ENCODE results near the gene AGPAT3.

The AGPAT3 gene

DNA sequence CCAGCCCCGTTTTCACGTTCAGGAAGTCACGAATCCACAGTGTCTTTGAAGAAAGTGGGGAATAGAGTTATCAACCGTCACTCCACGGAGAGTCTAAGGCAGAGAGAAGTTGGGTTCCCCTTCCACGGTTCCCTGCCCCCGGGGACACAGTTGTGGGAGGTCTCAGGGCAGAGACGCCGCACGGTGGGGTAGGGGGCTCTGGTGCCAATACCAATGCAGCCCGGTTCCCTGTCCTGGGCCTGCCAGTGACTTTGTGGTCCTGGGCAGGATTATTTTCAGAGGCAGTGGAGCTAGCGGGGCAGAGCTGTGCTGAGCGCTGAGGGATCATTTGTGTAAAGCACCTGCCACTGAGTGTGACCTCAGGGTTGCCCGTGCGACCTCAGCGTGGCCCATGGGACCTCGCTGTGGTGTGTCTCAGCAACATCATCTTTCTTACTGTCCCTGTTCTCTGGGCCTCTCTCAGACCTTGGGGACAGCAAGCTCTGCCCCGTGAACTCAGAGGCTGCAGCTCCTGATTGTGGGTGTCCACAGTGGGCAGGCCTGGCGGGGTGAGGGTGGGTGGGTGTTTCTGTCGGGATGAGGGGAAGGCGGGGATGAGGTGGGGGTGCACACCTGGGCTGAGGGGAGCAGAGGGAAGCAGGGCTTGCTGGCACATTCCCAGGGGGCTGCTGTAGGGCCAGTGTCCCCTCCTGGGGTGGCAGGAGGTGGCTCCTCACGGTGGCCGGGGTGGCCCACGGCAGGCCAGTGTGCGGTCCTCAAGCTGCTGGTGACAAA, 65.2 kb downstream of the AGPAT3 start:
- Mint-ChIP-seq H3K4me1 (ENCODE audit: low read depth) (peaks cover 1% of the 10 kb centered on the region), H3K27me3 (ENCODE audit: low read depth) (no peaks in the 10 kb centered on the region), H3K4me3 (no peak overlapping the region), H3K36me3 (ENCODE audit: low read depth) (peaks cover 12% of the 10 kb centered on the region), H3K27ac (no peak overlapping the region), H3K9me3 (no peaks in the 10 kb centered on the region)

DNA sequence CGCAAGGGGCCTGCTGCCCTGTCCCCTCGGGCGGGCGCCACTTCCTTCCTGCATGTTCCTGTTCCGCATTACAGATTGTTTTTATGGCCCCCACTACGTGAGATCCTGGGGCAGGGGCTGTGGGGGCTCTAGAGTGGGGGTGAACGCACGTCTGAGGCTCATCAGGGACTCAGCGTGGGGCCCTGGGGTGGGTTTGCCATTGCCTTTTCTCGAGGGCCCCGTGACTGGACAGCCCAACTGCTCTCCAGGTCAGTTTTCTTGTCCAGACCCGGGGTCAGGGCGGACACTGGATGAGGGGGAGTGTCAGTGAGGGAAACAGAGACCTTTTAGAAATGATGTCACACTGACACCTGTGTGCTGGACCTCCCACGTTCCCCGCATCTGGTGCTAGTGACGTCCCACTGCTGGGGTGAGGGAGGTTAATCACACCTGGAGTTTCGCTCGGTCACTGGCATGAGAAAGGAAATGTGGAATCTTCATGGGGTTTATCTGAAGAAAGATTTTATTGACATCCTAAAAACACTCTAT, 65.9 kb downstream of the AGPAT3 start:
- Mint-ChIP-seq H3K27ac (no peak overlapping the region), H3K9me3 (no peaks in the 10 kb centered on the region), H3K27me3 (ENCODE audit: low read depth) (no peaks in the 10 kb centered on the region), H3K36me3 (ENCODE audit: low read depth) (peaks cover 12% of the 10 kb centered on the region), H3K4me1 (ENCODE audit: low read depth) (peaks cover 1% of the 10 kb centered on the region), H3K4me3 (no peak overlapping the region)

DNA sequence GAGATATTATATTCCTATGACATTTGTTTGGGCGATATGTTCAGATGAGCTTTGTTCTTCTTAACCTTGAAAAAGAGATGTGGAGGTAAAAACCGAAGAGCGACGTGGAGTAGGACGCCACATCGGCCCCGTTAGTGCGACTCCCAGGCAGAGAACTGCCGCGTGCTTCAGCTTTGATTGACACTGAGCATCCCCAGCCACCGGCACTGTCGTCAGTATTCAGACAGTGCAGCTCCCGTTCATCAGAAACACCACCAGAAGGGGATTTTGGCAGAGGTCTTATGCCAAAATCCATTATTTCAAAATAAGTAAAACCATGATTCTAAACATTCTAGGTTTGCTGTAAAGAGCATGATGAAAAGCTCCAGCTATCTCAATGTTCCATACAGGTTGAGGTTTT, 66.5 kb downstream of the AGPAT3 start:
- no peaks in the 10 kb centered on the region for H3K27me3 Mint-ChIP-seq (ENCODE audit: low read depth)
- peaks cover 12% of the 10 kb centered on the region for H3K36me3 Mint-ChIP-seq (ENCODE audit: low read depth)
- no peak overlapping the region for H3K4me3 Mint-ChIP-seq
- H3K9me3 Mint-ChIP-seq: no peaks in the 10 kb centered on the region
- peaks cover 1% of the 10 kb centered on the region for H3K4me1 Mint-ChIP-seq (ENCODE audit: low read depth)
- peak overlapping the region; percentile 17 for H3K27ac Mint-ChIP-seq

DNA sequence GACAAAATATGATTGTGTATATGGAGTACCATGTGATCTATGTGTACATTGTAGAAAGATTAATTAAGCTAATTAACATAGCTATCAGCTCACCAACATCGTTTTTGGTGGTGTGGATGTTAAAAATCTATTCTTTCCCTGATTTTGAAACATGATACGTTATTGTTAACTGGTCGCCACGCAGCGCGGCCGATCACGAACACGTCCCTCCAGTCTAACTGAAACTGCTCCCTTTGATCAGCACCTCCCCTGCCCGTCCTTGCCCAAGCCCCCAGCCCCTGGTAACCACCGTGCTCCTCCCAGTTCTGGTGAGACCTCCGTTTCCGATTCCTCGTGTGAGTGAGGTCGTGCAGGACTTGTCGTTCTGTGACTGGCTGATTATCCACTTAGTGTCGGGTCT, 67.0 kb downstream of the AGPAT3 start:
- Mint-ChIP-seq H3K4me3 (no peak overlapping the region), H3K27me3 (ENCODE audit: low read depth) (no peaks in the 10 kb centered on the region), H3K27ac (no peak overlapping the region), H3K4me1 (ENCODE audit: low read depth) (peaks cover 1% of the 10 kb centered on the region), H3K36me3 (ENCODE audit: low read depth) (peaks cover 12% of the 10 kb centered on the region), H3K9me3 (no peaks in the 10 kb centered on the region)

DNA sequence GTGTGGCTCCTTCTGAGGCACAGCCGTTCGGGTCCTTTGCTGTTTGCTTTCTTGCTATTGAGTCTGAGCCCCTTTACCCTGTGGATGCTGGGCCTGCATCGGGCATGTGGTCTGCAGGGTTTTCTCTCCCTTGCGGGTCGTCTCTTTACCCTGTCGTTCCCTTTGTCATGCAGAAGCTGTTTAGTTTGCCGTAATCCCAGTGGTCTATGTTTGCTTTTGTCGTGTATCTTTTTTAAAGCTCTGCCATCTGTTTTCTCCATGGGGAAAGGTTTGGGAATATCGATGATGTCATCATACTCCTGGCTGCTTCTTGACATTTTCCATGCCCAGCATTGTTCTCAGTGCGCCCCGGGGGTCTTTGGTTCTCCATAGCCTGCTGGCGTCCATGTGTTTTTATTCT, 68.2 kb downstream of the AGPAT3 start:
- Mint-ChIP-seq H3K4me1 (ENCODE audit: low read depth) (peaks cover 8% of the 10 kb centered on the region), H3K27me3 (ENCODE audit: low read depth) (no peaks in the 10 kb centered on the region), H3K9me3 (no peaks in the 10 kb centered on the region), H3K36me3 (ENCODE audit: low read depth) (peaks cover 12% of the 10 kb centered on the region), H3K27ac (no peak overlapping the region), H3K4me3 (no peak overlapping the region)

DNA sequence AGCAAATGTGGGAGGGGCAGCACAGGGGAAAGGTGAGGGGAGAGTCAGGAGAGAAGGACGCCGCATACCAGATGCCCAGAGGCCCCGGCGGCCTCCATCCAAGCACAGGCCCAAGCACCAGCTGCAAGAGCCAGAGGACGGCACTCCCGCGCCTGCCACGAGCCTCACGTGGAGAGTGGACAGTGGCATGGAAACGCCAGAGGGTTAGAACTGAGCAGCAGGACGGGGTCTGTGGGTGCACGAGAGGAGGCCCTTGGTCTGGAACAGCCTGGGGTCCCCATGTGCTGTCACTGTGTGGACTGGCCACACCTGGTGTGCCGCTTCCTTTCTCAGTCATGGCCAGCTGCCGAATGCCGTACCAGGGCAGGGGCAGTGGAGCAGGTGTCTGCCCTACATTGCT, 68.7 kb downstream of the AGPAT3 start:
- Mint-ChIP-seq H3K4me3 (no peak overlapping the region), H3K4me1 (ENCODE audit: low read depth) (peaks cover 11% of the 10 kb centered on the region), H3K27me3 (ENCODE audit: low read depth) (no peaks in the 10 kb centered on the region), H3K27ac (no peak overlapping the region), H3K9me3 (no peaks in the 10 kb centered on the region), H3K36me3 (ENCODE audit: low read depth) (peaks cover 10% of the 10 kb centered on the region)

DNA sequence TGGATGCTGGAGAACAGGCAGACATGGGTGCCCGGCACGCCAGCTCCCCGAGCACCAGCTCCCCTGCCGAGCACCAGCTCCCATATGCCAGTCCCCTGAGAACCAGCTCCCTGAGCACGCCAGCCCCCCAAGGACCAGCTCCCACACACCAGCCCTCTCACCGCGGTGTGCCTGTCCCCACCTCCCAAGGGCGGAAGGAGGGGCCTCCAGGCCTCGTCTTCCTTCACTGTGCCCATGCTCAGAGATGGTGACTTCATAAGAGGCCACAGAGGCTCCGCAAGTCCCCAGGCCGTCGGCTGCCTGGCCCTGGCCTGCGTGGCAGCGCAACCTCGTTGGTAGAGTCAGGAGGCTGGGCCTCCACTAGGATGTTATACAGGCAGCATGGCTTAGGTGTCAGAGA, 69.1 kb downstream of the AGPAT3 start:
- H3K4me1 Mint-ChIP-seq (ENCODE audit: low read depth): peaks cover 16% of the 10 kb centered on the region
- no peaks in the 10 kb centered on the region for H3K9me3 Mint-ChIP-seq
- H3K4me3 Mint-ChIP-seq: no peak overlapping the region
- no peaks in the 10 kb centered on the region for H3K27me3 Mint-ChIP-seq (ENCODE audit: low read depth)
- H3K36me3 Mint-ChIP-seq (ENCODE audit: low read depth): peaks cover 10% of the 10 kb centered on the region
- H3K27ac Mint-ChIP-seq: no peak overlapping the region

DNA sequence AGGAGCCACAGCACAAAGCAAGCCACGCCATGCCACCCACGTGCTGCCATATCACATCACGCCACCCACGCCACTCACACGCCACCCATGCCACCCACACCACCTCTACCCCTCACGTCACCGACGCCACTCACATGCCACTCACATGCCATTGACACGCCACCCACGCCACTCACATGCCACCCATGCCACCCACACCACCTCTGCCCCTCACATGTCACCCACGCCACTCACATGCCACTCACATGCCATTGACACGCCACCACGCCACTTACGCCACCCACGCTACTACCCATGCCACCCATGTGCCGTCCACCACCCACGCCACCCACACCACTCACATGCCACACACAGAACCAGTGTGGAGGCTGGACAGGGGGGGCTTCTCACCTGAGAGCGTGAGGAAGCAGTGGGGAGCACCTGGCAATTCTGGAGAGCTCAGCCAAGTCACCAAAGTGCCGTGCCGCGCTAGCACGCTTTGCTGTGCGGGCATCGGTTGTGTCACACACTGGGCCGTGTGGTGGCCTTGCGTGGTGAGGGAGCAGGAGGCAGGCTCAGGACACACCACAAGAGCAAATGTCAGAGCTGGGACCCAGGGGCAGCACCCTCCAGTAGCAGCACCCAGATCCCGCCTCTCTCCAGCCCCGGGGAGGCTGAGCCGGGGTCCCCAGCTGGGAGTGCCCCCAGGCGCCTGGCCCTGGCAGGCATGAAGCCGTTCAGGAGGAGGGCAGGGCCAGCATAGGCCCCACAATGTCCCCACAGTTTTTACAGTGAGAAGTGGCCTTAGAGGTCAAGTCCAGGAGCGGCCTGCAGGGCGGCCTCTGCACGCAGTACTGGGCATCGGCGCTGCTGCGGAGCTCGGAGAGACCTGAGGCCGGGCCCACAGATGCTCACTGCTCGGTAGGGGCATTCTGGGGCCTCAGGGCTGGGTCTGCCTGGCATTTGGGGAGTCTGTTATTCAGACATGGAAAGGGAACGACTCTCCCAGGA, 70.0 kb downstream of the AGPAT3 start:
- no peak overlapping the region for H3K4me3 Mint-ChIP-seq
- H3K9me3 Mint-ChIP-seq: no peaks in the 10 kb centered on the region
- H3K27me3 Mint-ChIP-seq (ENCODE audit: low read depth): no peaks in the 10 kb centered on the region
- H3K27ac Mint-ChIP-seq: no peak overlapping the region
- H3K36me3 Mint-ChIP-seq (ENCODE audit: low read depth): peaks cover 13% of the 10 kb centered on the region
- H3K4me1 Mint-ChIP-seq (ENCODE audit: low read depth): peaks cover 18% of the 10 kb centered on the region

DNA sequence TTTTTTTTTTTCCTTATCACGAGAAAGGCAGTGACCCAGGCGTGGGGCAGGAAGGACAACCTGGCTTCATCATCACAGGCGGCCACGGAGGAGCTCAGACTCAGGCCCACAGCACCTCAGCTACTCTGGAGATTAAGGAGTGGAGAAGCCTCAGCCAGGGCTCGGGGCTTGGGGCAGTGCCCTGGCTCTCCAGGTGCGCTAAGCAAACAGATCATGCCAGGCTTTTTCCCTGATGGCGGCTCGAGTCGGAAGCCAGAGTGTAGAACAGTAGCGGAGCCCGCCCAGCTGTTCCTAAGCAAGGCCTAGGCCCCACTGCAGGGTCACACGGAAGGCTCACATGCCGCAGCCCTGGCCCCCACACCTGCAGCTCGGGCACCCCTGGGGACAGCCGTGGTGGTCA, 70.7 kb downstream of the AGPAT3 start:
- H3K36me3 Mint-ChIP-seq (ENCODE audit: low read depth): peaks cover 13% of the 10 kb centered on the region
- no peaks in the 10 kb centered on the region for H3K9me3 Mint-ChIP-seq
- H3K4me1 Mint-ChIP-seq (ENCODE audit: low read depth): peaks cover 18% of the 10 kb centered on the region
- no peak overlapping the region for H3K4me3 Mint-ChIP-seq
- no peak overlapping the region for H3K27ac Mint-ChIP-seq
- H3K27me3 Mint-ChIP-seq (ENCODE audit: low read depth): no peaks in the 10 kb centered on the region

DNA sequence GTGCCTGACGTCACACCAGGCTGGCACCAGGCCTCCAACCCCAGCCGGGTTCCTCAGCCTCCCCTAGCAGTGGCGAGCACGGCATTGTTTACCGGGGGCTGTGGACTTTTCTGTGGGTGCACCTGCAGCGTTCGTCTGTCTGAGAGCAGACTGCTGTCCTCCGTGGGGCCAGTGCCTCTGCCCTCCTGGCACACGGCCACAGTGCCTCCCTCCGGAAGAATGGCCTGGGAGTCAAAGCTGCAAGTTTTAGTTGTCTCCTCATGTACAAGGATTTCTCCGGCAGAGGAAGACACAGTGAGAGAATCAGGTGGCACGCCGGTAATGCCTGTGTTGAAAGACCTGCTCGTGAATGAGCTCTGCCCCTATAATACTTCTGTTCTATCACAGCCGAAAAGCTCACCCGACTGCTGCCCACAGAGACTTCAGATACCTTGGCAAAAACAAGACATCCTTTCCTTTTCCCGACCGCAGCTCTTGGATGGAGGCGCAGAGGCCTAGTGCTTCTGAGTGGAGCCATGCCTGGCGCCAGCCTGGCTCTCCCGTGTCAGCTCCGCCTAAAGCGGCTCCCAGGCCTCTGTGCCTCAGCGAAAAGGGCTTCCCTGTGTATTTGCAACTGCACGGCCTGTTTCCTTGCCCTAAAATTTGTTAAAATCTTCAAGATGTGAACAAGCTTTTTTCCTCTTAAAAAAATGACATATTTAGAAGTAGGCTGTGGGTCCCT, 71.4 kb downstream of the AGPAT3 start:
- peaks cover 18% of the 10 kb centered on the region for H3K4me1 Mint-ChIP-seq (ENCODE audit: low read depth)
- H3K27ac Mint-ChIP-seq: no peak overlapping the region
- no peaks in the 10 kb centered on the region for H3K27me3 Mint-ChIP-seq (ENCODE audit: low read depth)
- H3K4me3 Mint-ChIP-seq: no peak overlapping the region
- H3K36me3 Mint-ChIP-seq (ENCODE audit: low read depth): peaks cover 13% of the 10 kb centered on the region
- H3K9me3 Mint-ChIP-seq: no peaks in the 10 kb centered on the region

DNA sequence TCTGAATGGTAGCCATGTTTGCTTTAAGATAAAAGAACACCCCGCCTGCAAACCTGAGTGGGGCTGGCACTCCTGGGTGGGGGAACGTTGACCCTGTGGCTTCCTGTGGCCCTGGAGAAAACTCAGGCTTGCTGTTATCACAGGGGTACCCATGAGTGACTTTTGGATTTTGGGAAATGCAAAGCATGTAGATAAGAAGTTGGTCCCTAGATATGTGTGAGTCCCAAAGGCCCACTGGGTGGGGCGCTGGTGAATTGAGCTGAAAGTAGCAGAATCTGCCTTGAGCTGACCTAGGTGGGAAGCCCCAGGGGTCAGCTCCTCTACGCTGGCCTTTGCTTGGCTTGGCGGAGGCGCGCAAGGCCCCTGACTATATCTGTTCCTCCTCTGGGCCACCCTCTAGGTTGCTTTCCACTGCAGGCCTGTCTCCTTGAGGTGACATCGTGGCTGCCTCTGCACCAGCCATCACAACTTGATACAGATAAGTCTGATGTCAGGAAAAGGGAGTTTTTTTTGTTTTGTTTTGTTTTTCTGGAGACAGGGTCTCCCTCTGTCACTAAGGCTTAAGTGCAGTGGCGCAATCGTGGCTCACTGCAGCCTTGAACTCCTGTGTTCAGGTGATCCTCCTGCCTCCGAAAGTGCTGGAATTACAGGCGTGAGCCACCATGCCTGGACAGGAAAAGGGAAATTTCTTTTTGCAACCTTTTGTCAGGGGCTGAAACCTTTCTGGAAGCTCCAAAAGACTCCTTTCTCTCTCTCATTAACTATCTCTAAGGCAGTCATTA, 72.2 kb downstream of the AGPAT3 start:
- no peak overlapping the region for H3K4me3 Mint-ChIP-seq
- peaks cover 10% of the 10 kb centered on the region for H3K36me3 Mint-ChIP-seq (ENCODE audit: low read depth)
- H3K4me1 Mint-ChIP-seq (ENCODE audit: low read depth): peaks cover 18% of the 10 kb centered on the region
- no peak overlapping the region for H3K27ac Mint-ChIP-seq
- no peaks in the 10 kb centered on the region for H3K9me3 Mint-ChIP-seq
- H3K27me3 Mint-ChIP-seq (ENCODE audit: low read depth): no peaks in the 10 kb centered on the region

DNA sequence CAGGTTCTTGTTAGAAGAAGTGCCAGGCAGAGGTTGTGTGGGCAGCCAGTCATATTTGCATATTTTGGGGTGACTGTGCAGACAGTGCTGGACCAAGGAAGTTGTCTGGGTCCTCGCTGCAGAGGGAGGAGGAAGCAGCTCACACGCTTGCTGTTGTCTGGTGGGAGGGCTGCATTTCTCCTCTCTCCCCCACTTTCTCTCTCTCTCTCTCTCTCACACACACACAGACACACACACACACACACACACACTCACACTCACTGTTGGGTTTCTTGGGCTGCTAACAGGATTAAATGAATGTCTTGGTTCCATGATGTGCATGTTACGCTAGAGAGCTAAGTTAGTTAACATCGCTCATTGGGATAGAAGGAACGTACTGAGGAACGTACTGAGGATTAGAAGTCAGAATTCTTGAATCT, 72.9 kb downstream of the AGPAT3 start:
- Mint-ChIP-seq H3K27me3 (ENCODE audit: low read depth) (no peaks in the 10 kb centered on the region), H3K27ac (no peak overlapping the region), H3K4me3 (no peak overlapping the region), H3K9me3 (no peaks in the 10 kb centered on the region), H3K36me3 (ENCODE audit: low read depth) (peaks cover 10% of the 10 kb centered on the region), H3K4me1 (ENCODE audit: low read depth) (peaks cover 18% of the 10 kb centered on the region)

DNA sequence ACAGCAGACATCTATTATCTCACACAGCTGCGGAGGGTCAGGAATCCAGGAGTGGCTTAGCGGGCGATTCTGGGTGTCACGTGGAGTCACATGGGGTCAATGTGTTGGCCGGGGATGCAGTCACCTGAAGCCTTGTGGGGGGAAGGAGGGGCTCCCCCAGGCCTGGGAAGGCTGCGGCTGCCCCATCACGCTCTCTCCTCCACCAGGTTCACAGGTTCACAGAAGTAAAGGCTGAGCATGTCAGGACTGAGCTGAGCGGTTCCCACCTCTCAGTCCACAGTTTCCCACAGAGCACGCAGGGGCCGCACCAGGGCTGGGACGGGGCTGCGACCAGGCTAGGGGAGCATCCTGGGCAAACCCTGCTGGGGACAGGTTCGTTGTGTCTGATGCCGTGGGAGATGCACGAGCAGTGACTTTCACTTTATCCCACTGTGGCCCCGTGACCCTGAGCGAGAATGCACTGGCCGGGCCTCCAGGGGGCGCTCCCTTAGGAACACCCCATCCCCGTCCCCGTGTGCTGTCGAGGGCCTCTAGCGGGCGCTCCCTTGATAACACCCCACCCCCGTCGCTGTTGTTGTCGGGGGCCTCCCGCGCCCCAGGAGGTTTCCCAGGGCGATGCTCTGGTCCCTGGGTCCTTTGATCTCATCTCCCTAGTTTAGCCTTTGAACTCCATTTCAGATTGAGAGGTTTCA, 73.9 kb downstream of the AGPAT3 start:
- Mint-ChIP-seq H3K27ac (peak overlapping the region; percentile 55), H3K4me1 (ENCODE audit: low read depth) (peaks cover 17% of the 10 kb centered on the region), H3K9me3 (no peaks in the 10 kb centered on the region), H3K27me3 (ENCODE audit: low read depth) (no peaks in the 10 kb centered on the region), H3K4me3 (peak overlapping the region; percentile 75), H3K36me3 (ENCODE audit: low read depth) (peaks cover 6% of the 10 kb centered on the region)
